Measurements from ENCODE around the gene C10orf90.

Gene C10orf90

GRCh38 chr10:126500185-126500584, 170.3 kb downstream of the C10orf90 start:
- FAIRE-seq: no peak

DNA sequence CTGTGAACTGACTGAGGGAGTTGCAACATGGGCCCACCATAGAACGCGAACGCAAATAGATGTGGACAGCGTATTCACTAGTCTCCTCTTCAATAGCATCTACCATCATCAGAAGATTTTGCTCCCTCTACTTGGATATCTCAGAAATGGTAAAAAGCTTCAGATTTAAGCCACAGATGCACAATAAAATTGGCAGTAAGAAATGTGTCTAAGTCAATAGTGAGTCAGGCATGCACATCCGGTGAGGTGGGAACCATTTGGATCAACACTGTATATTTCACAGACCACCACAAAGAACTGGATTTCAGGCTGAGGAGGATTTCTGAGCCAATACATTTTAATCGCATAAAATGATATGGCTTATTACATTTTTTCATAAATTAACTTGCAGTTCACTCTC, 170.7 kb downstream of the C10orf90 start:
- FAIRE-seq: no peak

GRCh38 chr10:126497672-126498071, 172.8 kb downstream of the C10orf90 start:
- FAIRE-seq: no peak

- no peak for FAIRE-seq
Measured at GRCh38 chr10:126496771-126497545, 173.5 kb downstream of the C10orf90 start.

- FAIRE-seq: no peak
Measured at GRCh38 chr10:126491476-126491875, 179.0 kb downstream of the C10orf90 start.

- no peak for FAIRE-seq
Measured at GRCh38 chr10:126481181-126481580, 189.3 kb downstream of the C10orf90 start.

DNA sequence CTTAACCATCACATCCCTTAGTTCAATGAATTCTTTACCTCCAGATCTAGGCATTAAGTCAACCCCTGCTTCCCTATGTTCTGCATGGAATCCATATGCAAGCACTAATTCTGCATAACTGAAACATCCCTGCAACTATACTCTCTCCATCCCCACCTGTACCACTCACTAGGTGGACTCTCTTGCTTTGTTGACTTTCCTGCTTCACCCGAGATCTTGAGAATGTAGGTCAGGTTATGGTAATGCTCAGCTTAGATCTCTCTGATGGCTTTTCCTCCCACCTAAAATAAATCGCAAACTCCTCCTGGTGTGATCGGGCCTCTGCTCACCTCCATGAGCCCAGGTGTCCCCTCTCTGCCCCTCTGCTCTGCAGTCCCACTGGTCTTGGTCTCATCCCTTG, 189.8 kb downstream of the C10orf90 start:
- FAIRE-seq: no peak

DNA sequence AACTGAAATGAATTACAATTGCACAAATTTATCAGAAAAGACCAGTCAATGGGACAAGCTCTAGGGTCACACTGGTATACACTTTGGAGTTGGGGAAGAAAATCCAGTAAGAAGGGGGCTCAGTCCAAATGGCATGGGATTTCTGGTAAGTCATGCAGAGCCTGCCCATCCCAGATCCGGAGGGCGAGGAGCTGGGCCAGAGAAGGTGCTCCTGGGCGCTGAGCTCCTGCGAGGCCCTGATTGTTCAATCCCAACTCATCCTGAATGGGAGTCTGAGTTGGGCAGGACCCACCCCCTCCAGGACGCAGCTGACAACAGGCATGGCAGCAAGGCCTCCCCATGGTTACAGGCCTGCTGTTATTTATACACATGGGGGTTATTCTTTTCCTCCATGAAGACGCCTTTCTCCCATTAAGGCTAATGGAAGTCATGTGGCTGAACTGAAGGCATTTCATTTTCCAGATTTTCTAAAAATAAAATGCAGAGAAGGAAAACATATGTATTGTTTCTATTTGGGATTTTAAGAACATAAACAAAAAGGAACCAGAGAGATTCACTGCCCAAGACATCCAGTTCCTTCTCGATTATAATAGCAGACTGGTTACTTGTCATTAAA, 191.1 kb downstream of the C10orf90 start:
- FAIRE-seq: no peak

DNA sequence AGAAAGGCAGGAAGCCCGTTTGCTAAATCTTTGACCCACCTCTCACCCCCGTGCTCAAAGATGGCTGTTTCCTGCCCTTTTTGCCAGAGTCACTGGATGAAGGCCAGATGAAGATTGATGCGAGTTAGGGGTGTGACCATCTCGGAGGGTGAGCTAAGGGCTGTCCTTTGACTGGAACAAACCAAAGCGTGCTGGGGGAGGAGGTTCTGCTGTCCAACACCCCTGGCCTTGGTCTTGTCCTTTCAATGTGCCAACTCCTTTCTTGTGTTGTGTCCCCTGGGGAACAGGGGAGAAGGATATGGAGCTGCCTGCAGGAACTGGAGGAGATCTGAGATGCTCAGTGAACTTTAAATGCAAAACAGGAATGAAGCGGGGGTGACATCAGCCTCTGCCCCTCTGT, 191.9 kb downstream of the C10orf90 start:
- no peak for FAIRE-seq

GRCh38 chr10:126476246-126476645, 194.2 kb downstream of the C10orf90 start:
- no peak for FAIRE-seq

DNA sequence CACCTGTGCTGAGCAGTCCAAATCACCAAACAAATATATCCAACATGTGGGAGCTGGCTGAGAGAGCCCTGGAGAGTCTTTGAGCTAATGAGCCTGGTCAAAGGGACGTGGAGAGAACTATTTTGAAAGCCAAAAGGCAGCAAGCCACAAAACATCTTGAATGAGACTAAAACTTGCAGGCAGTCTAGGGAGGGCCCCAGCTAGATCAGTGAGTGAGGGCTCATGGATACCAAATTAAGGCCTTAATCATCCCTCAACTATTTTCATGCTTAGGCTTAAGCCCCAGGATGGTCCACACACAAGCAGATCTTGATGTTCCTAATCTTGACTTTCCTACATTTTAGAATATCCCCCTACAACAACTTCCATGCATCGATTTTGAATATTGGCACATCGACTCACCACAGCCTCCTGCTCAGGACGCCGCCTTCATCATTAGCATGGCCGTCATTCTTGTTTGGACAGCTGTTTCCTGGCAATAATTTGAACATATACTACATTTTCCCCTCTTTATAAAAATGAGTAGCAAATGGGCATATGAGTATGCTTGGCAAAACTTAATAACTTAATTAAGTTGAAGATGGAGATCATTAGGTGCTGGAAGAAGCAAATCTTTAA, 195.3 kb downstream of the C10orf90 start:
- no peak for FAIRE-seq

DNA sequence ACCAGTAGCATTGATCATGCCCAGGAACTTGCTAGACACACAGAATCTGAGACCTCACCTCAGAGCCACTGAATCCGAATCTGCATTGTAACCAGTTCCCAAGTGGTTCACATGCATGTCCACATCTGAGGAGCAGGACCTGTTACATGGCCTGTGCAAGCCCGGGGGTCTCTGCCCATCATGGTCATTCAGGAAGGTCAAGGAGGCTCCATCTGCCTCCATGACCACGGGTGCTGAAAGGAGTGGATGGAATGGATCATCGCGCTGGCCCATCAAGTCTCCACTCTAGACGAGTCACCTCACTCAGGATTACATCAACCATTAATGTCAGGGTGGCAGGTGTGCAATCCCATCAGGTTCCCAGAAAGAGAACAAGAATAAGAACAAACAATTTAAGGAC, 196.5 kb downstream of the C10orf90 start:
- no peak for FAIRE-seq

GRCh38 chr10:126470991-126471390, 199.5 kb downstream of the C10orf90 start:
- FAIRE-seq: no peak

DNA sequence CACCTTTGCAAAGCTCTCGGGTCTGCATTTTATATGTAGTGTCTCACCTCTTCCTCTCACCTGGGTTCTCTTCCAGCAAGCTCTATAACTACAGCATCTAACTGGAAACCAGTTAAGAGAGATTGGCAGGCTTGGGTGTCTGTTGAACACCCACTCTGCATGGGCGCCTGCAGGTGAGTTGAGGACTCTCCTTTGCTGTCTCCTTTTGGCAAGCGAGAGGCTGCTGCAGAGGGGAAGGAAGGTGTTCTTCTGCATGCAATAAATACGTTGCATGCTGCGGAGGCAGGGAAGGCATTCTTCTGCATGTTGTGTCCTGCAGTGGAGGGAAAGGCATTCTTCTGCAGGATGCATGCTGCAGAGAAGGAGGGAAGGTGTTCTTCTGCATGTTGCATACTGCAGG, 200.8 kb downstream of the C10orf90 start:
- FAIRE-seq: no peak

DNA sequence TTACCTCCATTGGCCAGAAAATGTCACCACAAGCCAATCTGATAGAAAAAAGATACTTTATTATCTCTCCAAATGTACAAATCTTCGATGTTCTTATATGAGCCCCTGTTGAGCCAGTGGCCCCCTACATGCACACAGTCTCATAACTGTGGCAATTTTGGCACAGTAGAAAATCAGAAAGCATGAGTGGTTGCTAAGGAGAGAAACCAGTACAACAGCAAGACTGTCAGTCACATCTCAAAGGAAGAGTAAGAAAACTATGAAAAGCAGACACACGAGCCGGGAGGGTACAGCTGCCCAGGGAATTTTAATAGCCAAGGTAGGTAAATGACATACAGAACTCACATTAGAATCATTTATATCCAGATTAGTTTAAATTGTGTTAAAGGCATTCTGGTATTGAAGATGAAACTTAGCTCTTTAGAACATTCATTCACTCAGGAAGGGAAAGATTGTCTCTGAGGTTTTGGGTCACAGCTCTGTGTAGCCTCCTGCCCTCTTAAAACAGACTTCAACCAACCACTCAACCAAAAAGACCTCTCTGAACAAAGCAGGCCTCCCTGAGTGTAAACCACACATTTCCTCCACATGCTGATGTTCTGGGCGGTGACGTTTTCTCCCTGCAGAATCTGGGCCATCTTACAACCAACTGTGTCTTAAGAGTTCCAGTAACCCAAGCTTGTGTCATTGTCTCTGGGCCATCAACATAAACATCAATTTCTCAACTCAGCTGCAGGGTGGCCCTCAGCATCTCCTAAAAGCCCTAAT, 201.4 kb downstream of the C10orf90 start:
- FAIRE-seq: no peak

GRCh38 chr10:126468467-126468866, 202.0 kb downstream of the C10orf90 start:
- FAIRE-seq: no peak

GRCh38 chr10:126465771-126466170, 204.7 kb downstream of the C10orf90 start:
- FAIRE-seq: no peak

DNA sequence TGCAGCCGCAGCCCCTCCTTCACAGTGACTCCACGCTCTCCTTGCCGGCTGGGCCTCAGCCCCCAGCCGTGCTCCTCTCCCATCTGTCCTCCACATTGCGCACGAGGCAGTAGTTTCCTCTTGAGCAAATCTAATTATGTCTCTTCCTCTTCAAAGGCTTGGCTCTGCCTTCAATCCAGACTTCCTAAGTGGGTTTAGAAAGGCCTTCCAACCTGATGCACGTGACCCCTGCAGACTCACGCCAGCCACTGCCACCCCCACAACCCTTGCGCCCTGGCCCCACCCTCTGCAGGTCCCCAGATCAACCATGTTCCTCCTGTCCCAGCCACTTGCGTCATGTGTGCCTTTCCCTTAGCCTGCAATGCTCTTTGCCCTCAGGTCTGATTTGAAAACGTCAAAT, 207.2 kb downstream of the C10orf90 start:
- no peak for FAIRE-seq

DNA sequence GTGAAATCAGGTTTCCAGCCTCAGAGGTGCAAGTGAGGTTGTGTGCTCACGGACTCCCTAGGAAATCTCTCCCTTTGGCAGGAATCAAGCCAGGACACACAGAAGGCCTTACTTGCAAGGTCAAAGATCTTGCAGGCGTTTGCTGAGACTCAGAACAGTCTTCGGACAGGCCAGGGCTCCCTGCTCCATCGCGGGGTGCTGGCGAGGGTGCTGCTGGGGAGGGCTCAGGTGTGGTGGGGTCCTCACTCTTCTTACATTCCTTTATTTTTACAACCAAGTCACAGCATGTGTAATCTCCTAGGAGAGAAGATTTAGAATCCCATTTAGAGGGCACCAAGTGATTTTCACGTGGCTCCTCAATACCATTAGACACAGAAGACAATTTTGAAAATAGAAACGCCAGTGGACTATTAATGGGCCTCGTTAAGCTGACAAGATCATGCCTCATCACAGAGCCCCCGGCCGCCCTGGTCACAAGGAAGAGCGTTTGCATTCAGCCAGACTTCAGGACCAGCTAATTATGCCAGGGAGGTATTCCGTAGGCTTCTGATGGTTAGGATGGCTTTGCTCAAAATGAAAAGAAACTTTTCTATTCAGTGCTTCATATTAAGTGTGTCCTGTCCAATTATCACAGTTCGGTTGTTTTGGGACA, 209.1 kb downstream of the C10orf90 start:
- FAIRE-seq: no peak

DNA sequence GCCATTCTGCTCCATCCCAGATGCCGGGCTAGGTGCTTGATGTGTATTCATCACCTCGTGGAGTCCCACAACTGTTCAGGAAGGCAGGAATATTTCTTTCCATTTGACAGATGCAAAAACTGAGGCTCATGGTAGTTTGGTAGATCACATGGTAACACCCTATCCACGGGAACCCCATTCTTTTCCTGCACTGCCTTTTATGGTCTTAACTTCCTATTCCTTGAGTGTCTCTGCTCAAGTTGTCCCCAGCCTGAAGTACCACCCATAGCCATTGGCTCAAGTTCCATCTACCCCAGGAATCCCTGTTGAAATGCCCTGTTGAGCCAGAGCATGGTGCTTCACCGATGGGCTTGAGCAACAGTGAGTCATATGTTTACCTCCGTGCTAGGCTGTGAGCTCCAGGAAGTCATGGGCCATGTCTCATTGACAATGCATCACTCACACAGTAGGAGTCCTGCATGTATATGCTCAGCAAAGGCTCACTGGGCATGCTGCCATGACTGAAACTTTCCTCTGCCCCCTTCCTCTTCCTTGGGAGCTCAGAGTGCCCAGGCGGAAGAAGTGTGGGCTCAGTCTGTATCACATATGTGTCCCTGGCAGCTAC, 210.5 kb downstream of the C10orf90 start:
- no peak for FAIRE-seq

- FAIRE-seq: no peak
Measured at GRCh38 chr10:126459032-126459831, 211.3 kb downstream of the C10orf90 start.

GRCh38 chr10:126458466-126458865, 212.0 kb downstream of the C10orf90 start:
- no peak for FAIRE-seq

All from G401.6 (cell line).